Activated T-helper 1 cell treated with anti-CD3 and anti-CD28 coated beads, Interleukin-12 subunit alpha, Interleukin-12 subunit beta, Interleukin-2, Interleukin-4 antibody, amounts not matched to agents 30 ng/mL and 10 ng/mL and 1 ng/mL, durations not matched to agents 14 hours and 24 hours and 36 hours (primary cell): ENCODE results near the gene ADAMTS2. TPM values are rescaled to one million over a fixed set of nuclear protein-coding genes. Genes with fewer than 3 reads are reported as not detected.

ENCODE experiments used
- DNase-seq: peaks from one replicate; pipeline ENCODE4 v3.0.0; 2021; ENCODE audit warnings: low spot score
- H3K27ac Mint-ChIP-seq: one replicate; pipeline ENCODE4 v1.8.0; 2021; ENCODE audit warnings: mild to moderate bottlenecking, mixed read lengths
- H3K27me3 Mint-ChIP-seq: one replicate; pipeline ENCODE4 v1.8.0; 2022; ENCODE audit warnings: mild to moderate bottlenecking, moderate library complexity, mixed read lengths; ENCODE audit not compliant: insufficient read depth
- H3K36me3 Mint-ChIP-seq: one replicate; pipeline ENCODE4 v1.8.0; 2021; ENCODE audit warnings: low read depth, mixed read lengths
- H3K4me1 Mint-ChIP-seq: one replicate; pipeline ENCODE4 v1.8.0; 2021; ENCODE audit warnings: low read depth, mixed read lengths
- H3K4me3 Mint-ChIP-seq: one replicate; pipeline ENCODE4 v1.8.0; 2021; ENCODE audit warnings: mild to moderate bottlenecking, moderate library complexity, mixed read lengths
- H3K9me3 Mint-ChIP-seq: one replicate; pipeline ENCODE4 v1.8.0; 2021; ENCODE audit warnings: mixed read lengths
- intact Hi-C: fragments of 100-400 bp; cut with micrococcal nuclease; formaldehyde crosslinking; loops from one replicate; pipeline ENCODE4 v1.15.1; 2024
- total RNA-seq: library from RNA; stranded (reverse); gene quantifications from 2 replicates; pipeline ENCODE4 v1.2.3, GENCODE V29; 2022

Gene ADAMTS2
- total RNA-seq, 1 donor from 2014 or later, result not detected

- intact Hi-C loops, result no loop called here
- Mint-ChIP-seq H3K27ac (no peak overlapping the region), H3K9me3 (no peaks in the 10 kb centered on the region), H3K36me3 (no peaks in the 10 kb centered on the region), H3K4me1 (no peaks in the 10 kb centered on the region), H3K4me3 (no peak overlapping the region), H3K27me3 (no peaks in the 10 kb centered on the region)
- no peak for DNase-seq
Observed at GRCh38 chr5:179188636-179189035, 156.6 kb downstream of the ADAMTS2 start.

- no peaks in the 10 kb centered on the region for H3K4me1 Mint-ChIP-seq
- intact Hi-C loops, result no loop called here
- H3K36me3 Mint-ChIP-seq, result no peaks in the 10 kb centered on the region
Observed at GRCh38 chr5:179187681-179188575, 157.3 kb downstream of the ADAMTS2 start.

GRCh38 chr5:179187229-179187678 is 158.0 kb downstream of the ADAMTS2 start:
- H3K4me3 Mint-ChIP-seq, result no peak overlapping the region
- DNase-seq, result no peak
- no peaks in the 10 kb centered on the region for H3K27me3 Mint-ChIP-seq
- no peaks in the 10 kb centered on the region for H3K36me3 Mint-ChIP-seq
- no peaks in the 10 kb centered on the region for H3K9me3 Mint-ChIP-seq
- no peak overlapping the region for H3K27ac Mint-ChIP-seq
- no peaks in the 10 kb centered on the region for H3K4me1 Mint-ChIP-seq
- intact Hi-C loops, result no loop called here

More at GRCh38 chr5:179187681-179188575, 157.3 kb downstream of the ADAMTS2 start:
- no peak overlapping the region for H3K4me3 Mint-ChIP-seq
- H3K27me3 Mint-ChIP-seq, result no peaks in the 10 kb centered on the region
- no peaks in the 10 kb centered on the region for H3K9me3 Mint-ChIP-seq
- no peak overlapping the region for H3K27ac Mint-ChIP-seq
- no peak for DNase-seq

GRCh38 chr5:179186801-179187200 is 158.5 kb downstream of the ADAMTS2 start:
- intact Hi-C loops, result no loop called here
- DNase-seq, result no peak
- Mint-ChIP-seq H3K9me3 (no peaks in the 10 kb centered on the region), H3K4me1 (no peaks in the 10 kb centered on the region), H3K36me3 (no peaks in the 10 kb centered on the region), H3K4me3 (no peak overlapping the region), H3K27ac (no peak overlapping the region), H3K27me3 (no peaks in the 10 kb centered on the region)

- no peak overlapping the region for H3K4me3 Mint-ChIP-seq
- DNase-seq, result no peak
- no peak overlapping the region for H3K27ac Mint-ChIP-seq
- intact Hi-C loops, result no loop called here
- H3K27me3 Mint-ChIP-seq, result no peaks in the 10 kb centered on the region
- no peaks in the 10 kb centered on the region for H3K36me3 Mint-ChIP-seq
- no peaks in the 10 kb centered on the region for H3K9me3 Mint-ChIP-seq
- no peaks in the 10 kb centered on the region for H3K4me1 Mint-ChIP-seq
Observed at GRCh38 chr5:179185941-179186411, 159.3 kb downstream of the ADAMTS2 start.

- Mint-ChIP-seq H3K9me3 (no peaks in the 10 kb centered on the region), H3K4me3 (no peak overlapping the region), H3K27me3 (no peaks in the 10 kb centered on the region), H3K4me1 (no peaks in the 10 kb centered on the region), H3K27ac (no peak overlapping the region), H3K36me3 (no peaks in the 10 kb centered on the region)
- intact Hi-C loops, result no loop called here
- DNase-seq, result no peak
Observed at GRCh38 chr5:179185256-179185940, 159.9 kb downstream of the ADAMTS2 start.

- Mint-ChIP-seq H3K36me3 (no peaks in the 10 kb centered on the region), H3K4me1 (no peaks in the 10 kb centered on the region), H3K27me3 (no peaks in the 10 kb centered on the region), H3K9me3 (no peaks in the 10 kb centered on the region), H3K4me3 (no peak overlapping the region), H3K27ac (no peak overlapping the region)
- intact Hi-C loops, result no loop called here
- no peak for DNase-seq
Observed at GRCh38 chr5:179184521-179185050, 160.7 kb downstream of the ADAMTS2 start.

- Mint-ChIP-seq H3K9me3 (peaks cover 3% of the 10 kb centered on the region), H3K4me3 (no peak overlapping the region), H3K4me1 (no peaks in the 10 kb centered on the region), H3K36me3 (no peaks in the 10 kb centered on the region), H3K27me3 (no peaks in the 10 kb centered on the region), H3K27ac (no peak overlapping the region)
- no peak for DNase-seq
- intact Hi-C loops, result no loop called here
Observed at GRCh38 chr5:179183481-179183880, 161.8 kb downstream of the ADAMTS2 start.

- Mint-ChIP-seq H3K4me3 (no peak overlapping the region), H3K27me3 (no peaks in the 10 kb centered on the region), H3K9me3 (peaks cover 5% of the 10 kb centered on the region), H3K4me1 (no peaks in the 10 kb centered on the region), H3K36me3 (no peaks in the 10 kb centered on the region), H3K27ac (no peak overlapping the region)
- intact Hi-C loops, result no loop called here
- DNase-seq, result no peak
Observed at GRCh38 chr5:179182601-179183000, 162.7 kb downstream of the ADAMTS2 start.

- no peak overlapping the region for H3K27ac Mint-ChIP-seq
- intact Hi-C loops, result no loop called here
- DNase-seq, result no peak
- H3K4me3 Mint-ChIP-seq, result no peak overlapping the region
- H3K4me1 Mint-ChIP-seq, result no peaks in the 10 kb centered on the region
- peaks cover 5% of the 10 kb centered on the region for H3K9me3 Mint-ChIP-seq
- H3K36me3 Mint-ChIP-seq, result no peaks in the 10 kb centered on the region
- no peaks in the 10 kb centered on the region for H3K27me3 Mint-ChIP-seq
Observed at GRCh38 chr5:179181988-179182387, 163.3 kb downstream of the ADAMTS2 start.

- no peaks in the 10 kb centered on the region for H3K4me1 Mint-ChIP-seq
- no peak for DNase-seq
- peaks cover 8% of the 10 kb centered on the region for H3K9me3 Mint-ChIP-seq
- H3K27me3 Mint-ChIP-seq, result no peaks in the 10 kb centered on the region
- no peak overlapping the region for H3K4me3 Mint-ChIP-seq
- H3K36me3 Mint-ChIP-seq, result no peaks in the 10 kb centered on the region
- no peak overlapping the region for H3K27ac Mint-ChIP-seq
- intact Hi-C loops, result no loop called here
Observed at GRCh38 chr5:179180921-179181645, 164.2 kb downstream of the ADAMTS2 start.

- no peaks in the 10 kb centered on the region for H3K4me1 Mint-ChIP-seq
- no peaks in the 10 kb centered on the region for H3K36me3 Mint-ChIP-seq
- no peak overlapping the region for H3K27ac Mint-ChIP-seq
- peaks cover 8% of the 10 kb centered on the region for H3K9me3 Mint-ChIP-seq
- no peaks in the 10 kb centered on the region for H3K27me3 Mint-ChIP-seq
- no peak overlapping the region for H3K4me3 Mint-ChIP-seq
- intact Hi-C loops, result no loop called here
- DNase-seq, result no peak
Observed at GRCh38 chr5:179180061-179180610, 165.1 kb downstream of the ADAMTS2 start.
